Measurements from ENCODE around the gene CLDN9. TPM values are rescaled to one million over a fixed set of nuclear protein-coding genes. Genes with fewer than 3 reads are reported as not detected.
A peak's percentile ranks its signal among the peaks of the same experiment; 100 is the strongest.

CLDN9 gene
- total RNA-seq, 1 experiment from 2014 or later: not detected

DNA sequence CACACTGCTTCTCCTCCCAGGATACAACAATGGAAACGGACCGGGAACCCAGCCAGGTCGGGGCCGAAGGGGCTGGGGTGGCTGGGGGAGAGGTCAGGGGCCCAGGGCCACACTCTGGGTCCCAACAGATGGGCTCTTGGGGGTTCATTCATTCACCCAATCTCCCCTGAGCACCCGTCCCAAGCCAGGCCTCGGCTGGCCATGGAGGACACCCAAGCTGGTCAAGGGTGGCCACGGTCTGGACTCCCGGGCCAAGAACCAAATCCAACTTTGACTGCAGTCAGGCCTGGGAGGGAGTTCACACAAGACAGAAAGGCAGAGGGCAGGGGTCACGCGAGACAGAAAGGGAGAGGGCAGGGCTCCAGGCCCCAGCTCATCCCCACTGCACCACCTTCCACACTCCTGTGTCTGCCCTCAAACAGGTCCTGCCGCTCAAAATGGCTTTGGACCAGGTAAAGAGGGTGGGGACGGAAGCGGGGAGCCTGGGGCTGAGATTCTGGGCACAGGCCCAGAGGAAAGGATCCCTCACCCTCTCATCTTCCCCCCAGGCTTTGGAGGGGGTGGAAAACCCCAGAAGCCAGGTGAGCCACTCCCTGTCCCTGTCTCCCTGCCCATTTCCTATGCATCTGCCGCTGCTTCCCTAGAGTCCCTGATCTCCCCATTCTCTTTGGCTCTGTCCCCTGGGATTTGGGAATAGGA lies 20.2 kb upstream of the CLDN9 start:
- no peak for DNase-seq (ENCODE audit: low read depth)

DNA sequence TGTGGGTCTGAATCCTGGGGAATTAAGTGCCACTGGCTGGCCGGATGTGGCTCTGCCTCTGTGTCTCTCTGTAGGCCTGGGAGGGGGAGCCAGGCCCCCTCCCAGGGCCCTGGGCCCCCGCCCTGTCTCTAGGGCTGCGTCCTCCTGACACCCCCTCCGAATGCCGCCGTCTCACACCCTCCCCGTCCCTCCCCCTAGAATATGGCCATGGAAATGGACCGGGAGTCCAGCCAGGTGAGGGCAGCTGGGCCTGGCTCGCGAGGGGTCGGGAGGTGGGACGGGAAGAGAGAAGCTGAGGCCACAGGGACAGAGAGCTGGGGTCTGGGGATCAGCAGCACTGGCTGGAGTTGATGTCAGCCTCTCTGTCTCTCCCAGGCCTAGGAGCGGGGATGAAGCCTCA lies 16.4 kb upstream of the CLDN9 start:
- no peak for DNase-seq (ENCODE audit: low read depth)

GRCh38 chr16:2999929-3000328 lies 12.8 kb upstream of the CLDN9 start:
- DNase-seq (ENCODE audit: low read depth): no peak

DNA sequence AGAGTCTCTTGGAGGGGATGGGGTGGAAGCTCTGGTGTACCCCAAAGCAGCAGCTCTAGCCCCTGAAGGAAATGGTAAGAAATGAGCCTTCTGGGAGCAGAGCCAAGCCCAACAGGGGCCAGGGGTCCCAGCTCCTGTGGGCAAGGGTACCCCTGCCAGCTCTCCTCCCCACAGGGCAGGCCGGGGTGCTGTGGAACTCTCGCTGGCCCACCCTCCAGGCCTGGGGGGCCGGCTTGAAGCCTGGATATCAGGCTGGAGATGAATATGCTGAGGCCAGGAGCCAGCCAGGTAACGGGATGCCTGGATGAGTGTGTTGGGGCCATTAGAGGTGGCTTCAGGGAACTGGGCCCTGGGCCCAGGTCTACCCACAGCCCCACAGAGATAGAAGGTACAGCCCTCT lies 12.2 kb upstream of the CLDN9 start:
- DNase-seq (ENCODE audit: low read depth): no peak

DNA sequence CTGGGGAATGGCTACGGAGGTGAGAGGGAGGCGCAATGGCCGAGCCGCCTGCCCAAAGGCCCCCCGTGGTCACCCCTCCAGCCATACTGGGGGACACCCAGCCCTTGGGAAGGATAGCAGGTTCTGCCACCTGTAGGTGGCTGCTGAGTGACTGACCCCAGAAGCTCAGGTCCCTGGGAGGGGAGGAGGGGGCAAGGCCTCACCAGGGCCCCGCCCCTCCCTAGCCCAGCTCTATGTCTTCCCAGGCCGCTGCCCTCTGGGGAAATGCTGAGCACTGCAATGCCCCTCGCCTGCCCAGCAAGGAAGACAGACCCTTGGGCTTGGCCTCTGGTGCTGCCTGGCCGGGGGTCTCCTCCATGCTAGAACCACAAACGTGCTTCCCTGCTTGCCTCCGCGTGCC lies 11.4 kb upstream of the CLDN9 start:
- DNase-seq (ENCODE audit: low read depth): no peak

DNA sequence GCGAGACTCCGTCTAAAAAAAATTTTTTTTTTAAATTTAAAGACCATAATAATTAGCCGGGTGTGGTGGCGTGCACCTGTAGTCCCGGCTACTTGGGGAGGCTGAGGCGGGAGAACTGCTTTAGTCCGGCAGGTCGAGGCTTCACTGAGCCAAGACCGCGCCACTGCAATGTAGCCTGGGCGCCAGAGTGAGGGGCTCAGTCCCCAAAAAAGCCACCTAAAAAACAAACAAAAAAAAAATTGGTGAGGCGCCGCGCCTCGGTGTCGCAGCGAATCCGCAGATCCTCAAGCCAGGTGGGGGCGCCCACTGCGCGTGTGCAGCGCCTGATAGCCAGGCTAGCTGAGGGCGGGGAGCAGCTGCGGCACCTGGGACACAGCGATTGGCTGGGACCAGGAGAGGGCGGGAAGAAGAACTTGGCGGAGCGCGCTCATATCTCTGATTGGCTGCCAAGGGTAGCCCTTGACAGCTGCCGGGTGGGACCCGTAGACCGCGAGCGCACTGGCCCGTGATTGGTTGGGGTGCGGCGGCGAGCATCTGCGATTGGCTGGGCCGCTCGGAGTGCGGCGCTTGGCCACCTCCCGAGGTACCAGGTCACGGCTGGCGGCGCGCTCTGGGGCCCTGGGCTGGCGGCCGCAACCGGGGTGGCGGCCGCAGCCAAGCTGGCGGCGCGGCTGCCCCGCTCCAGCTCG lies 9.0 kb upstream of the CLDN9 start:
- peak; percentile 98 for DNase-seq (ENCODE audit: low read depth)

- no peak for DNase-seq (ENCODE audit: low read depth)
These were observed 8.4 kb upstream of the CLDN9 start for GRCh38 chr16:3004319-3004718.

GRCh38 chr16:3004781-3005284 lies 7.9 kb upstream of the CLDN9 start:
- DNase-seq (ENCODE audit: low read depth): no peak

- DNase-seq (ENCODE audit: low read depth): no peak
These were observed 5.4 kb upstream of the CLDN9 start for GRCh38 chr16:3007059-3007956.

GRCh38 chr16:3007957-3008689 lies 4.6 kb upstream of the CLDN9 start:
- DNase-seq (ENCODE audit: low read depth): no peak

- no peak for DNase-seq (ENCODE audit: low read depth)
These were observed 4.1 kb upstream of the CLDN9 start for GRCh38 chr16:3008690-3009037.

DNA sequence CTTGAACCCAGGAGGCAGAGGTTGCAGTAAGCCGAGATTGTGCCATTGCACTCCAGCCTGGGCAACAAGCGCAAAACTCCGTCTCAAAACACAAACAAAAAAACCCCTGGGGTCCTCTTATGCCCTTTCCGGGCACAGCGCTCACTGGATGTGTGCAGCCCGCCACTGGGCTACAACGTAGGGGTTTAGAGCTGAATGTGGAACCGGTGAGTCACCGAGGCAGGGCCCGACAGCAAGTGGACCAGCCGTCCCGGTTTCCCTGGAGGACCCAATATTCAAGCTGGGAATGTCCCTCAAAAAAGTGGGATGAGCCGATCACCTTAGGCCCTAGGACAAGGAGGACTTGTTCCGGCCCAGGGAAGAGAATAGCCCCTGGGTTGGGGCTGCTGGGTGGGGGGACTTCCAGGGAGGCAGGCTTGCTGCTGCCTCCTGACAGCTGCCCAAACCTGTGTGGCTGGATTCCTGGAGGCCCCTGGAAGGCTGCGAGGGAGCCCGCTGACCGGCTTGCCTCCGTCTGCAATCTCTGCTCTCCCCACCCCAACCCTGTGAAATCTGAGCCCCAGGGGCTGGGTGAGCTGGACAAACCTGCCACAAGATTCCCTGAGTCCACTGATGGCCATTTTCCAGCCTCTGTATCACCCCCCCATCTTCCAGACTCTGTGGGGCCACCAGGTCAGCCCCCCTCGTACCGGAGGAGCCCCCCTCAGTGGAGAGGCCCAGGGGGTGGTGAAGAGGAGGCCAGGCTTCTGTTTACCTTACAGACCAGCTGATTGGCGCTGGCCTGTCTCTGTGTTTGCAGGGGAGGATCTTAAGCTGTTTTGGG lies 2.9 kb upstream of the CLDN9 start:
- peak; percentile 38 for DNase-seq (ENCODE audit: low read depth)

DNA sequence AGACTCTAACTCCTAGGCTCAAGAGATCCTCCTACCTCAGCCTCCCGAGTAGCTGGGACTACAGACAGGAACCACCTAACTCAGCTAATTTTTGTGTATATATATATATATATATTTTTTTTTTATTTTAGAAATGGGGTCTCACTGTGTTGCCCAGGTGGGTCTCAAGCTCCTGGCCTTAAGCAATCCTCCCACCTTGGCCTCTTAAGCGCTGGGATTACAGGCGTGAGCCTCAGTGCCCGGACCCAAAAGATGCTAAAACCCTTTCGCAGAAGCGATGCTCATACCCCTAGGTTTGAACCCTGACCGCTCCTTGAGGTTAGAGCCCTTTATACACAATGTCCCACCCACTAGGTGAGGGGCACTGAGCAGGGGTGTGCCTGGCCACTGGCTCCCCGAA lies 2.2 kb upstream of the CLDN9 start:
- DNase-seq (ENCODE audit: low read depth): no peak

DNA sequence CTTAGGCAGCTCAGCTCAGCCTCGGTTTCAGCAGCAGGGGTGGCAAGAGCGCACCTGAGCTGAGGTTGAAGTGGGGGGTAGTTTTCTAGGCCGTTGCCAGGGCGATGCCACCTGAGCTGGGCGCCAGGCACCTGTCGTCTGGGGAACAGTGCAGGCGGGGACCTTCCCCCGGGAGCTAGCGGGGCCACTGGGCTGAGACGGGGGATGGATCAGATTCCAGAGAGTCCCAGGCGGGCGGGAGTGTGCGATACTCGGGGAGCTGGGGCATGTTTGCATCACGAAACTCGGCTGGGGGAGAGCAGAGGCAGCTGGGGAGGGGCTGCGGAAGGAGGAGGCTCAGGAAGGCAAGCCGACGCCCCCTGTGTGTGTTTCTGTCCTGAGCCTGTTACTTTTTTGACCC lies 477 bp upstream of the CLDN9 start:
- no peak for DNase-seq (ENCODE audit: low read depth)

- peak; percentile 38 for DNase-seq (ENCODE audit: low read depth)
These were observed 798 bp downstream of the CLDN9 start for GRCh38 chr16:3013491-3013951.

DNA sequence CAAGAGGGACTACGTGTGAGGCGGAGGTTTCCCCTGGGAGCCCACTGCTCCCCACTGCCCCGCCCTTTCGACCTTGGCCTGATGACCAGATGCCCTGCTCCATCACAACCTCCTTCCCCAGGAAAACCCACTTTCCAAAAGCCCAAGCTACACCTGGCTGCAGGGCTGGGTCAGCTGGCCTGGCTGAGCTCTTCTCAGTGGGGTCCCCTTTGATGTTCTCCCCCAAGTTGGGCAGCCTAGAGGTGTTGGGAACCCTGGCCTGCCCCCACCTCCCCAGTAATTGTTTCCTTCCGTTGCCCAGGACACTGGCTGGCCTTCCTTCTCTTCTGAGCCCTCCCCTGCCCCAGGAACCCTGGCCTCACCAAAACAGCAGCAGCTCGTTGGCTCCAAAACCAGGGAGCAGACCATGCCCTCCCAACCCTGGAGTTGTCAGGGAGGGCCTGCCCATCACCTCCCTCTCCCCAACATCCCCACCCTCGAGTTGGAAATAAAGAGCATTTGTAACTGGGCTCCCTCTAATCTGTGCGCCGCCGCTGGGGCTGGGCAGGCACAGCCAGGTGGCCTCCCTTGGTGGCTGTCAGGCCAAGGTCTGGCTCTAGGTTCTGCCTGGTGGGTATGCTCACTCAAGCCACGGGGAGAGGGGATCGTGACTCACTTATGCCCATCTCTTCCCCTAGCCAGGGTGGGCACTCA lies 1.4 kb downstream of the CLDN9 start:
- DNase-seq (ENCODE audit: low read depth): no peak

DNA sequence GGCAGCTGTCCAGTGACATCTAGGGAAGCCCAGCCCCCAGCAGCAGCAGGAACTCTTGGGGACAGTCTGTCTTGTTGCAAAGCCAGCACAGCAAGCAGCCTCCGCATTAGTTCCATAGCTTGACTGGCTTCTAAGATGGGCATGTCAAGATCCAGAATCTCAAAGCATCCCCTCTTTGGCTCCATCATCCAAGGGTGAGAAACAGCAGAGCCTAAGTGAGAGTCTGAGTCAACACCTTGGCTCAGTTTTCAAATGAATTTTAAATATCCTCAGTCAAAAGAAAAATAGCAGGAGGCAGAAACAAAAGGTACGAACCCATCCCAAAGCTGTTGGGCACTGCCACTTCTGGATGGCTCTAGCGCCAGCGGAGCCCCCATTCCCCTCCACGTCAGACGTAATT lies 2.2 kb downstream of the CLDN9 start:
- no peak for DNase-seq (ENCODE audit: low read depth)

DNA sequence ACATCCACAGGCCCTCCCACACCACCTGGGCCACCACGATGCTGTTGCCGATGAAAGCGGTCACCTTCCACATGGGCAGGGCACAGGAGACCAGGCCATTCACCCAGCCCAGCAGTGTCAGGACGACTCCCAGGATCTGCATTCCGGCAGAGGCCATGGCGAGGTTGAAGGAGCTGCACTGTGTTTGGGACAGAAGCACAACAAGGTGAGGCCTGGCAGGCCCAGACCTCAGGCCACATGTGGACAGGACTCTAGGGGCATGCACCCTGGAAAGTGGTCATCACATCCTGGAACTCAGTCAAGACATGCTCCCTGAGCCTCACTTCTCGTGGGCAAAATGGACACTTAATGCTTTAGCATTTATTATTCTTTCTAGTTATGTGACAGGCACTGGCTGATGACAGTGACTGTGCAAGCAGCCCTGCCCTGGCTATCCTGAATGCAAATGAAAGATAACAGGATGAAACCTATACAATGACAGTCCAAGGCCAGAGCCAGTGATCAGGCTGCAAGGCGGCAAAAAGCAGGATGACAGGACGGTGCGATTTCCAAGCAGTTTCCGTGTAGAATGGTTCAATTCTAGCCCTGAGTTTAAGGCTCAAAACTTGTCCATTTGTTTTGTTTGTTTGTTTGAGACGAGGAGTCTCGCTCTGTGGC lies 3.3 kb downstream of the CLDN9 start:
- DNase-seq (ENCODE audit: low read depth): no peak

DNA sequence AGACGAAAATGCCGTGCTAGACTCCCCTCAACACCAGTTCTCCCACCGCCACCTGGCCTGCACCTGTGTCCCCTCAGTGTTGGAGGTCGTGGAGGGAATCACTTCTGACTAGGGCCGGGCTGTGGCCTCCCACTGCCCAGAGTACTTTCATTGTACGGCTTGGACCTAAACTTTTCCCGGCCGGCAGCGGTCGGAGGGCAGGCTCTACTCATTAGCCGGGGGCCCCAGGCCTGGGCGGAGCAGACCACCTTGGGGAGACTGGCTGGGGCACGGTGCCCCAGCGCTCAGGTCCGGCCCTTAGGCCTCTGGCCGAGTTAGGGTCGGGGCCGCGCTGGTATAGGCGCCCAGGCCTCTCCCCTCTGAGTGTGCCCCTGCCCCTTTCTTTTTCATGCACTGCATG lies 4.6 kb downstream of the CLDN9 start:
- DNase-seq (ENCODE audit: low read depth): no peak

Data from M059J (cell line).